ENCODE data around the gene HOXB3. TPM values are rescaled to one million over a fixed set of nuclear protein-coding genes. Genes with fewer than 3 reads are reported as not detected.

HOXB3 gene
- total RNA-seq, 1 donor from 2014 or later: 93.7 TPM

- Mint-ChIP-seq H3K36me3 (peaks cover 18% of the 10 kb centered on the region), H3K4me1 (ENCODE audit: unreplicated experiment) (peaks cover 50% of the 10 kb centered on the region), H3K27me3 (peaks cover 61% of the 10 kb centered on the region), H3K4me3 (peak overlapping the region; percentile 98), H3K9me3 (no peaks in the 10 kb centered on the region), H3K27ac (peak overlapping the region; percentile 95)
- no peak for DNase-seq (ENCODE audit: extremely low spot score, unreplicated experiment)
- TF ChIP-seq, protein P1, sequence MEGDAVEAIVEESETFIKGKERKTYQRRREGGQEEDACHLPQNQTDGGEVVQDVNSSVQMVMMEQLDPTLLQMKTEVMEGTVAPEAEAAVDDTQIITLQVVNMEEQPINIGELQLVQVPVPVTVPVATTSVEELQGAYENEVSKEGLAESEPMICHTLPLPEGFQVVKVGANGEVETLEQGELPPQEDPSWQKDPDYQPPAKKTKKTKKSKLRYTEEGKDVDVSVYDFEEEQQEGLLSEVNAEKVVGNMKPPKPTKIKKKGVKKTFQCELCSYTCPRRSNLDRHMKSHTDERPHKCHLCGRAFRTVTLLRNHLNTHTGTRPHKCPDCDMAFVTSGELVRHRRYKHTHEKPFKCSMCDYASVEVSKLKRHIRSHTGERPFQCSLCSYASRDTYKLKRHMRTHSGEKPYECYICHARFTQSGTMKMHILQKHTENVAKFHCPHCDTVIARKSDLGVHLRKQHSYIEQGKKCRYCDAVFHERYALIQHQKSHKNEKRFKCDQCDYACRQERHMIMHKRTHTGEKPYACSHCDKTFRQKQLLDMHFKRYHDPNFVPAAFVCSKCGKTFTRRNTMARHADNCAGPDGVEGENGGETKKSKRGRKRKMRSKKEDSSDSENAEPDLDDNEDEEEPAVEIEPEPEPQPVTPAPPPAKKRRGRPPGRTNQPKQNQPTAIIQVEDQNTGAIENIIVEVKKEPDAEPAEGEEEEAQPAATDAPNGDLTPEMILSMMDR (conservative IDR thresholded peaks at IDR 0.05): peak; percentile 42
These were observed 46.8 kb downstream of the HOXB3 start for GRCh38 chr17:48543107-48543853.

DNA sequence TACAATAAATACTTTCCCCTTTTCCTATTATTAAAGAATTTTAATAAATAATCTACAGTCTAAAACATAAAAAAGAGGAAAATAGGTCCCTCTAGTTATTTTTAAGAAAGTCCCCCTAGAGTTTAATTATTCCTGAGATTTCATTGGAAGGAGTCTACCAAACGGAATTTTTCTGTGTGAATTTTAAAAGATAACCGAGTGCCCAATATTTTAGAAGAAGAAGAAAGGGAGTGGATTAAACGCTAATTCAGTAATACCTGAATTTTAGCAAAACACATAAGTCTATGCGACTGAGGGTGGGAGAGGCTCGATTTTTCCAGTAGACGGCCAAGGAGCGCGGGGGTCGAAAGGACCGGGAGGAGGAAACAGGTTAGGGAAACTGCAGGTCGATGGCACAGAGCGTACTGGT lies 47.3 kb downstream of the HOXB3 start:
- peaks cover 57% of the 10 kb centered on the region for H3K27me3 Mint-ChIP-seq
- H3K9me3 Mint-ChIP-seq: no peaks in the 10 kb centered on the region
- no peak for DNase-seq (ENCODE audit: extremely low spot score, unreplicated experiment)
- peak overlapping the region; percentile 94 for H3K4me3 Mint-ChIP-seq
- H3K36me3 Mint-ChIP-seq: peaks cover 18% of the 10 kb centered on the region
- peaks cover 45% of the 10 kb centered on the region for H3K4me1 Mint-ChIP-seq (ENCODE audit: unreplicated experiment)
- TF ChIP-seq, protein P1 (conservative IDR thresholded peaks at IDR 0.05): no peak
- H3K27ac Mint-ChIP-seq: peak overlapping the region; percentile 94

DNA sequence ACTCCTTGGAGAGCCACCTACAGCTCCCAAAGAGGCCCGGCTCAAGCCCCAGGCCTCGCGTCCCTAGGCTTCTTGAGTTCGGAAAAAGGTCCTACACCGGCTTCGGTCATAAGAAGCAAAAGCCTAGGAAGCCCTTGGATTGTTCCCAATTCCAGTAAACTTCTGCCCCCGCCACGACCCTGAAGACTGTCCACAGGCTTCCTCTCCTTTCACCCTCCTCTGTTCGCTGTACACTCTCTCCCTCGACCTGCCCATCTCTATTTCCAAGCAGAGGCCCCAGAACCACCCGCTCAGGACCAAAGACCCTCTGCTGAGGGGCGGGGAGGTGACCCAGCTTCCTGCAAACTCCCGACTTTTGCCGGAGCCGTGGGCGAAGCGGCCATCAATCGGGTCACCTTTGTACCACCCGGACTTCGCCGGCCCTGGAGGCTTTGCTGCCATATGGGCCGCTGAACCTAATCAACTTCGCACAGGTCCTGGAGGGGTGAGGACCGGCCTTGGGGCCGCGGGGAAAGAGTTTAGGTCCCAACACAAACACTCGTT lies 47.9 kb downstream of the HOXB3 start:
- no peaks in the 10 kb centered on the region for H3K9me3 Mint-ChIP-seq
- no peak for DNase-seq (ENCODE audit: extremely low spot score, unreplicated experiment)
- H3K27me3 Mint-ChIP-seq: peaks cover 57% of the 10 kb centered on the region
- peaks cover 44% of the 10 kb centered on the region for H3K4me1 Mint-ChIP-seq (ENCODE audit: unreplicated experiment)
- peaks cover 23% of the 10 kb centered on the region for H3K36me3 Mint-ChIP-seq
- TF ChIP-seq, protein P1 (conservative IDR thresholded peaks at IDR 0.05): no peak
- peak overlapping the region; percentile 92 for H3K4me3 Mint-ChIP-seq
- H3K27ac Mint-ChIP-seq: peak overlapping the region; percentile 93

GRCh38 chr17:48541577-48542113 lies 48.4 kb downstream of the HOXB3 start:
- peak overlapping the region; percentile 92 for H3K4me3 Mint-ChIP-seq
- peaks cover 57% of the 10 kb centered on the region for H3K27me3 Mint-ChIP-seq
- H3K27ac Mint-ChIP-seq: peak overlapping the region; percentile 93
- H3K9me3 Mint-ChIP-seq: no peaks in the 10 kb centered on the region
- DNase-seq (ENCODE audit: extremely low spot score, unreplicated experiment): no peak
- TF ChIP-seq, protein P1 (conservative IDR thresholded peaks at IDR 0.05): no peak
- H3K36me3 Mint-ChIP-seq: peaks cover 23% of the 10 kb centered on the region
- peaks cover 43% of the 10 kb centered on the region for H3K4me1 Mint-ChIP-seq (ENCODE audit: unreplicated experiment)

DNA sequence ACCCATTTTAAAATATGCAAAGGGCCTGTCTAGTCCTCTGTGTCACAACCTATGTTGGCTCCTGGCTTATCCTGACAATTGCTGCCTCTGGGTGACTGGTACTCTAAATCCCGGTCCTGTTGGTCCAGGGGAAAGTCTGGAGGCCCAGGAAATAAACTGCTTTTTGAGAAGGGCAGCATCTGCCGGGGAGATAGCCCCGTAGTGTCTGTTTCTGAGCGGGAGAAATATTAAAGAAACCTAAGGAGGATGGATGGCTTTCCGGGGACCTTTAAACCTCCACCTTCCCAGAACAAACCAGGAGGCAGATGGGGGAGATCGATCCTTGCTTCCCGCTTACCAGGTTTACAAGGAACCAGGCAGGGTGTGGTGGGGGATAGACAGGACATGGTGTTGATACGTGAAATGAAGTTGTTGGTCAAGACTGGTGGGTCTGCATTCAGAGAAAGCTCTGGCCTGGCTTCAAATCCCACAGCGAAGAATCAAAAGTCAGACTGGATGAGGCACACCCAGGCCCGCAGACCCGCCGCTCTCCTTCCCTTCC lies 48.9 kb downstream of the HOXB3 start:
- Mint-ChIP-seq H3K36me3 (peaks cover 23% of the 10 kb centered on the region), H3K9me3 (no peaks in the 10 kb centered on the region), H3K4me3 (peak overlapping the region; percentile 92), H3K4me1 (ENCODE audit: unreplicated experiment) (peaks cover 41% of the 10 kb centered on the region), H3K27ac (peak overlapping the region; percentile 93), H3K27me3 (peaks cover 51% of the 10 kb centered on the region)
- TF ChIP-seq, protein P1 (conservative IDR thresholded peaks at IDR 0.05): no peak
- DNase-seq (ENCODE audit: extremely low spot score, unreplicated experiment): no peak

Measured in type B pancreatic cell (in vitro differentiated cells).